ENCODE results near the gene ZBTB7C. TPM values are rescaled to one million over a fixed set of nuclear protein-coding genes. Genes with fewer than 3 reads are reported as not detected.

The ZBTB7C gene
- total and polyA plus RNA-seq, 10 of the 15 experiments (the other 5 are each of a cell fraction or from before 2014, with no cell fraction given): under 0.01 to 0.08 (median 0.01) TPM; not detected in 7

- no peak overlapping the region for H3K4me3 ChIP-seq
- H2AFZ ChIP-seq (ENCODE audit: control insufficient read depth, low read depth, low read length): no peak overlapping the region
- H3K4me1 ChIP-seq (ENCODE audit: control insufficient read depth, insufficient read depth, low read length): no peaks in the 10 kb centered on the region
- ChIA-PET RAD21 (ENCODE audit: unreplicated experiment) (no interaction called here), CTCF (no interaction called here), SMC1A (ENCODE audit: uncharacterized antibody, unreplicated experiment) (no interaction called here), POLR2A (no interaction called here)
- no peak overlapping the region for H3K4me2 ChIP-seq (ENCODE audit: control insufficient read depth, insufficient read depth)
- ATAC-seq: no peak
- in situ Hi-C loops (cut with MboI): no loop called here
- TF ChIP-seq STAT1 (conservative IDR thresholded peaks at IDR 0.05) (no peak), ZBTB4 (CRISPR knock-in tag; IDR thresholded peaks at IDR 0.05) (no peak), RBBP5 (conservative IDR thresholded peaks at IDR 0.05) (no peak), LARP7 (IDR thresholded peaks at IDR 0.05) (no peak), ATF2 (IDR thresholded peaks at IDR 0.05; ENCODE audit: low read length) (no peak), IRF4 (IDR thresholded peaks at IDR 0.05; ENCODE audit: low read depth, low read length) (no peak), SREBF2 (IDR thresholded peaks at IDR 0.05; ENCODE audit: low read length) (no peak), CHD1 (IDR thresholded peaks at IDR 0.05; ENCODE audit: low read depth, low read length) (no peak), KLF5 (IDR thresholded peaks at IDR 0.05; ENCODE audit: partially characterized antibody) (no peak), IRF5 (IDR thresholded peaks at IDR 0.05; ENCODE audit: borderline replicate concordance) (no peak), RFX5 (IDR thresholded peaks at IDR 0.05; ENCODE audit: low read depth, low read length) (no peak), ZNF592 (IDR thresholded peaks at IDR 0.05) (no peak), HDAC6 (IDR thresholded peaks at IDR 0.05; ENCODE audit: unreplicated experiment) (no peak), NR2C1 (IDR thresholded peaks at IDR 0.05) (no peak)
- no peaks in the 10 kb centered on the region for H3K79me2 ChIP-seq (ENCODE audit: control insufficient read depth, insufficient read depth, low read length)
- H4K20me1 ChIP-seq (ENCODE audit: control insufficient read depth, insufficient read depth): no peaks in the 10 kb centered on the region
- WGBS (ENCODE audit: insufficient coverage, insufficient replicate concordance, low lambda C conversion rate, missing lambda C conversion rate): 0% methylated on average over 3 of the region's 3 CpGs
- H3K36me3 ChIP-seq (ENCODE audit: control insufficient read depth in 2 of 2, insufficient read depth in 2 of 2, low read length in 1 of 2): no peaks in the 10 kb centered on the region
- H3K27me3 ChIP-seq (replicated peaks in 1 of 2; ENCODE audit: control insufficient read depth in 2 of 2, insufficient read depth in 2 of 2, low read length in 1 of 2): peaks cover 0 to 3% of the 10 kb centered on the region in 2 experiments; a peak in 2 of 4 replicates
- H3K9me3 ChIP-seq (replicated peaks; ENCODE audit: control insufficient read depth, insufficient read depth, low read length): no peaks in the 10 kb centered on the region; the same call in 2 of the 3 replicates
- FAIRE-seq: no peak
- DNase-seq (ENCODE audit: low read depth, low spot score): no peak
- intact Hi-C loops (cut with micrococcal nuclease; ENCODE audit: unreplicated experiment): no loop called here
- H3K9ac ChIP-seq (ENCODE audit: control insufficient read depth, insufficient read depth, low read length): no peak overlapping the region
- no peak overlapping the region for H3K27ac ChIP-seq (ENCODE audit: control insufficient read depth, insufficient read depth)
- no TSS peak for BruUV-seq (replicated peaks)
Observed at GRCh38 chr18:48238206-48238605, 171.0 kb downstream of the ZBTB7C start.

Measured in GM12878 (cell line).